HG02938 (cell line): ENCODE data around the gene CALD1.

Experiments used
- ATAC-seq: cut with Tn5 transposase; IDR thresholded peaks from one replicate; pipeline ENCODE4 v1.9.1; 2021; ENCODE audit warnings: mild to moderate bottlenecking, moderate library complexity; ENCODE audit not compliant: unreplicated experiment

CALD1 gene

DNA sequence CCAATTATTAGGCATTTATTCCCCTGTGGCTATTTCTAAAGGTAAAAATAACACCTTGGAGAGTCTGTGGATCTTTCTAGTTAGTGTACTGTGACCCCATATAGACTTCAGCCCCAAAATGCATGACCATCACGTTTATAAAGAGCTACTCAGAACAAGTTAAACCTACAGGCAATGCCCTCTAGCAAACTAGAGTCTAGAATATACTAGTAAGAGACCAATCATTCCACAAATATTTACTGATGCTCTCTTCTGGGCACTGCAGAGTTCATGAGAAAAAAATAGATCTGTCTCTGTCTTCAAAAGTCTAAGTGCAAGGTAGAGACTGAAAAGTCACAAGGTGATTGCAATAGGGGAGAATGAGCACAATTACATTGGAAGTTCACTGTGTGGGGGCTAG lies 20.5 kb upstream of the CALD1 start:
- ATAC-seq: no peak

DNA sequence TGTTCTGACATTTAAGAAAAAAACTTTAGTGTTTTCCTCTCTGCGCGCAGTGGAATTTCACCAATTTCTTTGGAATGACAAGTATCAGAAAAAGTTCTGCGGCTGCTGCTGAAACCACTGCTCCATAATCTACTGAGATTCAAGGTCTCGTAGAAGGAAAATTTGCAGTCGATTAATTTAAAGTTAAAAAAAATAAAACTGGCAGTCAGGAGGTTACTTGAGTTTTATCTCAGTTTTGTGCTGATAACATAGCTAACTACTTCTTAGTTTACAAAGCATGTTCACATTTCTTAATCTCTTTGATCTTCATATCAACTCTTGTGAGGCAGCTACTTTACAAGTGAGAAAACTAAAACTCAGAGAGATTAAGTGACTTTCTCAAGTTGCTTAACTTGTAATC lies 18.2 kb upstream of the CALD1 start:
- ATAC-seq: no peak

DNA sequence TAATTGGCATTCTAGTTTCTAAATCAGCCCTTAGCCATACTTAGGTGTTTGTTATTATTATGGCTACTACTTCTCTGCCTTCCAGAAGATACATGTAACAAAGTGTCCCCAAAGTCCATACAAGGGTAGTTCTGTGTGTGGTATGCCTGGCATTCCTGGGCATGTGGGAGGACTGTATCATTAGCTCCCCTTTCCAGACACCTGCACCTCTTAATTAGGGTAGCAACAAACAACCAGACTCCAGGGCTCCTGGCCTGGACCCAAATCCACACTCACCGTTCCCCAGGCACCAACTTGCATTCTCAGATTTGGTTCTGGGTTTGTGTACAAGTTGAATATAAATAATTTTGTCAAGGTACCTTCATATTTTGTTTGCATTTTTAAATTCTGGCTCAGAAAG lies 15.5 kb upstream of the CALD1 start:
- no peak for ATAC-seq

DNA sequence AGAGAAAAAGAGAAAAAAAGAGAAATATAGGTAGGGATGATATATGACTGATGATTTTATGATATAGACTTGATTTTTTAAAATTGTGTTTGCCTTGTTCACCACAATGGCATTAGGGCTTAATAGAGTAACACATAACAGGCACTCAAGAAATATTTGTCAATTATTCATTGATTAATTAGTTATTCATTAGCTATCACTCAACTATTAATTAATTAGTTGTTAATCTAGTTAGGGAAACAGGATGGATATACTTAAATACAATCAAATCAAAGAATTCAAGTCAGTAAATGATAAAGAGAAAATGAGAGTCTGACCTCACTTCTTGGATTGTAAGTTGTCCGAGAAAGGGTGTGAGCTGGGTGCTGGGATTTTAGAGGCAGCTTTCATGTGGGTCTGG lies 15.1 kb upstream of the CALD1 start:
- no peak for ATAC-seq

DNA sequence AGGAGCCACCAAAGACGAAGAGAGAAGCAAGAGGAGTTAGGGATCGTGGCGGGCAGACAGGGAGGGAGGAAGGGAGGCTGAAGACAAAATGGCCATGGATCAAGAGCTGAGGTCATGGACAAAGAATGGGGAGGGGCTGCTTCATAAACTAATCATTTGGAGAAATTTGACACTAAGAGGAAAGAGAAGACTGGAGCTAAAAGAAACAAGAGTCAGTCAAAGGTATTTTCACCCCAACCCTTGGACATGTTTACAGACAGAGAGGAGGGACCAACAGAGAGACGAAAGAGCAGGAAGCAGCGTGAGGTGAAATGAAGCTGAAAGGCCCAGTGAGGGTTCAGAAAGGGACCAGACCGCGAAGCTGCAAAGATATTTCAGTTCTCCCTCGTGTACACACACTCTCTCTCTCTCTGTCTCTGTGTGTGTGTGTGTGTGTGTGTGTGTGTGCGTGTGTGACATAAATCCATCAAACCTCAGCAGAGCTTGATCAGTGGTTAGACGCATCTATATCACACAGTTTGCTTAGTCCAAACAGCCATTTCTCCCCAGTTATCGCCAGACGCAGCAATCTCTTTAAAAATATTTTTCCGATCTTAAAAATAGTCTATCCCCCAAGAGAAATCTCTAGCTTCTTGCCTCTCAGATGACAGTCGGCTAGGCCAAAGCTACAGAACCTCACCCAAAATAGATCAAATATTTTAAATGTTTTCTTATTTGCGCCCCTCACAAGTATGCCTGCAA lies 12.5 kb upstream of the CALD1 start:
- peak; percentile 91 for ATAC-seq

DNA sequence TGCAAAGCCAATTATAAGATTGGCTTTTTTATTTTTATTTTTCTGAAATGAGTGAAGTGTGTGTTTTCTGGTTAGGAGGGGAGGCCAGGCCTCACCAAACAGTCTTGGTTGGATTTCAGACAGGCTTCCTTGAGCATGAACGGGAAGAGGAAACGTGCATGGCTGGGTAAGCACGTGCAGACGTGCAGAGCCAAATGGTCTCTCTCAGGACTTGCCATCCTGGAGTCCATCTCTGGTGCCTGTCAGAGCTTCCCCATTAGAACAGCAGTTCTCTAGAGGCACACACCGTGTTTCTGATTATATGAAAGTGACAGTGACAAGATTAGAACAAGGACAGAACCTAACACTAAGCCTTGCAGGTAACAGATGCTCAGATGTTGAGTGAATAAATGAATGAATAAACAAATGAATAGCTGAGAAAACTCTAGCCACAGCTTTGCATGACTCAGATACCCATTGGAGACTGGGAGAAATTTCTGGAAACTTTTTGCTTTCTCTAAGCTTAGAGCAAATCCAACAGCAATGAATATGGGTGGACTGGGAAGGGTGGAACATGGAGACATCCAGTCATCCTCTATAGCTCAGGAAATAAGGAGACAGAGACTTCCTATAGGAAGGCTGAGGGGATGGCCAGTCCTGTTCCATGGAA lies 11.8 kb upstream of the CALD1 start:
- no peak for ATAC-seq

DNA sequence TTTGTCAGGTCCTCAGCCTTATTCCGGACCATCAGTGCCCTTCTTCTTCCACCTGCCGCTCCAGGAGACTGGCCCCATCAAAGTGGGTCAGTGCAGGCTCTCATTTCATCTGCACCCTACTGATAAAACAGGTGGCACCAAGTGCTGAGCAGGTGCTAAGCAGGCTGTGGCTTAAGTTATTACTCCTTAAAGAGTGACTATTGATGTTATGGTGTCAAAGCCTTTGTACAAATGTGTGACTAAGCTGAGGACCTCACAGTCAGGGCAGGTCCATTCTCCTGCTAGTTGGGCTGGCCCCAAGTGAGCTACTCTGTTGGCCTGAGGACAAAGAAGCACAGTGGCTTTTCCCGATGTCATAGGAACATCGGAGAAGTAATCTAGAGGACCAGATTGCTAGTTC lies 11.2 kb upstream of the CALD1 start:
- no peak for ATAC-seq

DNA sequence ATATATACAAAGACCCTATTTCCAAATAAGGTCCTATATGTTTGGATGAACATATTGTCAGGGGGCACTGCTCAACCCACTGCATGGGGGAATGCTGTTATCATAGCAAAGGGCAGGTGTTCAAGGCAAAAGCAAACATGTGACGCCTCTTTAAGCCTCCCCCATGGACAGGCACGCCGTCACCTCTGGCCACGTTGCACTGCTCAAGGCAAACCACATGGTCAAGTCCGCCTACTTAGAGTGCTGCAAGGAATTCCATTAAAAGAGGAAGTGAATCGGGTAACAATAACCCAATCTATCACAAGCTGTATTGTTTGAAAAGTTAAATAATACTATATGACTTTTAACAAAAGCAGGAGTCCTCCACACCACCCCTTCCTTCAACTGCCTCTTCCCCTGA lies 8.8 kb upstream of the CALD1 start:
- ATAC-seq: no peak

DNA sequence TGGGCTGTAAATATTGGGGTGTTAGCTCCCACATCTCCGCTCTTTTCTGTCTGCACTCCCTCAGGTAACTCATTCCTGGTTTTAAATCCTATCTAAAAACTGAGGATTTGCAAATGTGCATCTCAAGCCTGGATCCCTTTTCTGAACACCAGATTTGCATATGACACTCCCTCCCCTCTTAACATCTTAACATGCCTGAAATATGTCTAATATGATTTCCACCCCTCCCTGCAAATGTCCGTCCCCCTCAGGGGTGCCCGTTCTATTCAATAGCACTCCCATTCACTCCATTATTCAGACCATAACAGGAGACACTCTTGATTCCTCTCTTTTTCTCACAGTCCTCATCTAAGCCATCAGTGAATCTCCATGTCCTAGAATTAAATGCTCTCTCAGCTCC lies 8.3 kb upstream of the CALD1 start:
- ATAC-seq: no peak

DNA sequence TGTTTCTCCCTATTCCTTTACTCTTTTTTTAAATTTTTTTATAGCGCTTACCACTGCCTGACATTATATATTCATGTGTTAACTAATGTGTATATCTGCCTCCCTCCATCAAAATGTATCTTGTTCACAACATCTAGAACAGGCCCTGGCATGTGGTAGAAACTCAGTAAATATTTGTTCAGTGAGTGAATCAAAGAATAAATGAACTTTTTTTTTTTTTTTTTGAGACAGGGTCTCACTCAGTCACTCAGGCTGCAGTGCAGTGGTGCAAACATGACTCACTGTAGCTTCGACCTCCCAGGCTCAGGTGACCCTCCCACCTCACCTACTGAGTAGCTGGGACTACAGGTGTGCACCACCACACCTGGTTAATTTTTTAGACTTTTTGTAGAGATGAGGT lies 7.5 kb upstream of the CALD1 start:
- no peak for ATAC-seq

DNA sequence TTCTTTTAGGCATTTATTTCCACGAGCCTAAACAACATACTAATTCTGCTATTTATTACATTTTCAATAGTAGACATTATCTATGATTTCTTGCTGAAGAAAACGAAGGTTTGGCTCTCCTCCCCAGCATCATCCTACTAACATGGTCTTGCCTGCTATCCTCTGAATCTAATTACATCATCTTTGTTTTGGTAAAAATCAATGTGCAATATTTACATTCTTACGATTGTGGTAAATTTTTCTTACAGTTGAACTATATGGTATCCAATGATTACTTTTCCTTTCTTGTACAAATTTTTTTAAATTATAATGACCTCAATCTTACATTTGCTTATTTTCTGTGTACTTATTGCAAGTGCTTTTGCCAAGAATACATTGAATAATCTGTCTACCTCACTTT lies 7.0 kb upstream of the CALD1 start:
- ATAC-seq: no peak

DNA sequence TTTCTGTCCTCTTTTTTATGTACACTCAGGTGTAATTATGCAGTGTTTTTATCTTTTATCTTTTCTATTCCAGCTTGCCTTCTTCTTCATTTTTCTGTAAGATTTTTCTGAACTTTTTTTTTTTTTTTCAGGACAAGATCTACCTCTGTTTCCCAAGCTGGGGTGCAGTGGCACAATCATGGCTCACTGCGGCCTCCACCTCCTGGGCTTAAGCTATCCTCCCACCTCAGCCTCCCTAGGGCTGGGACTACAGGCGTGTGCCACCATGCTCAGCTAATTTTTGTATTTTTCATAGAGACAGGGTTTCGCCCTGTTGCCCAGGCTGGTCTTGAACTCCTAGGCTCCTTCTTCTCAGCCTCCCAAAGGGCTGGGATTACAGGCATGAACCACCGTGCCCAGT lies 6.3 kb upstream of the CALD1 start:
- ATAC-seq: no peak

DNA sequence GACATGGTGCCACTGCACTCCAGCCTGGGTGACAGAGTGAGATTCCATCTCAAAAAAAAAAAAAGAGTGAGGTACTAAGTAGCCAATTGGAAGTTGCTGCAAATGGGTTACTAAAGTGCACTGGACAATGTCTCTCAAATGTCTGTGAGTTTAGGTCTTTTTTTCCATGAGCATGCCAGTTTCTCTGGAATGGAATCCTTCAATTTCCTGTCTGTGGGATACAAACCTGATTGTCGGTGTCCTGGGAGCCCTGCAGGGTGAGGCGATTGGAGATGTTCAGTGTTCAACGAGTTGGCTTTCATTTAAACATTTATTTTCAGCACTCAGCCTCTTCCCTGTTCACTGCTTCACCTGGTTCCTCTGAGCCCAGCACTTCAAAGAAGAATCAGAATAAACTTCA lies 5.3 kb upstream of the CALD1 start:
- no peak for ATAC-seq

DNA sequence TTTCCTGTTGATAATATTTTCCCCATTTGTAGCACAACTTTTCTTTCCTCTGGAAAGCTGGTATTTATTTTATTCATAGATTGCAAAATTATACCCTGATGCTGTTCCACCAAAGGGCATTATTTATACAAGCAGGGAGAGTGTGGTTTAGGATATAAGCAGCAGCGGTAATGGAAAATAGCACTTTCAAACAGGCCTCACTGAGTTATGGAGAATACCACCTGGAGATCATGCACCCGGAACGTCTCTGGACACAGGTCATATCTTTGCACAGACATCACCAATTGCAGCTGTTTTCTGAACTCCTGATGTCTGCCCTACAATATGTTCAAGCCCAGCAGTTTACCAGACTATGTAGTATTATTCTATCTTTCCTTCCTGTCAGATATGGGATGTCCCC lies 2.0 kb upstream of the CALD1 start:
- no peak for ATAC-seq

DNA sequence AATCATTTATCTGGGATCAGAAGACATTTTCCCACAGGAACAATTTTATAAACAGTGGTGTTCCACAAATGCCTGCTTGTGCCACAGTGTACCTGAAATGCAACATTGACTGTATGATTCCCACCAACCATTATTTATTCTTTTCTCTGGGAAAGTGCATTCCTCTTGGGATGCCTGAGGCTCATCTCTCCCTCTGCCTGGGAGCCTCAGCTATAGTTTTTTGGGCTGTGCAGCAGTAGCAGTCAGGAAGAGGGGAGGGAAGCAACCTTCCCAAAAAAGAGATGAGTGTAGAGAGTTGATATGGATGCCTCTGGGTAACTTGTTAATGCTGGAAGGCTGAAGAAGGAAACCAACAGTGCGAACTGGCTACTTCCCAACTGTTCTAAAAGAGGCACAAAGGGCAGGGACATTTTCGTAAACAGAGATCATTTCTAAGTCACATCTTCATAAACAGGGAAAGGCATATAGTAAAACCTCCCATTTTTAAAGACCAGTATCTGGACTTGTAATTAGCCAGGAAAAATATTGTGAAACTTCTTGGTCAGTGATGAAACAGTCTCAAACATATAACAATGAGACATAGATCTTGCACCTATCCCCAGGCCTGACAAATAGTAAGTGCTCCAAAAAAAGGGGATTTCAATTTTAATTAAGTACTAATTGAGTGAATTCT lies 1.4 kb upstream of the CALD1 start:
- no peak for ATAC-seq

DNA sequence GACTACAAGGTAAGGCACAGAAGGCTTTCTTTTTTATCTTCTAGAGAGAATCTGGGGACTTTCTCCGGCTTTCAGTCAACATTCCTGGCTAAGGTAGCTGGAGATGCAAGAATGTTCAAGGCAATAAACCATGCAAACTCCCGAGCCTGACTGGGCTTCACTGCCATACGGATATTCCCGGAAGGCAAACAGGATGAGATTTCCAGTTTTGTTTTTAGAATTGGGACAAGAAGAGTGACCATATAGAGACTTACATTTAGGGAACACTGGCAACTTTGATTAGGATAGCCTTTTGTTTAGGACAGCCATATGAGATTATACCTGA lies 269 bp downstream of the CALD1 start:
- no peak for ATAC-seq

DNA sequence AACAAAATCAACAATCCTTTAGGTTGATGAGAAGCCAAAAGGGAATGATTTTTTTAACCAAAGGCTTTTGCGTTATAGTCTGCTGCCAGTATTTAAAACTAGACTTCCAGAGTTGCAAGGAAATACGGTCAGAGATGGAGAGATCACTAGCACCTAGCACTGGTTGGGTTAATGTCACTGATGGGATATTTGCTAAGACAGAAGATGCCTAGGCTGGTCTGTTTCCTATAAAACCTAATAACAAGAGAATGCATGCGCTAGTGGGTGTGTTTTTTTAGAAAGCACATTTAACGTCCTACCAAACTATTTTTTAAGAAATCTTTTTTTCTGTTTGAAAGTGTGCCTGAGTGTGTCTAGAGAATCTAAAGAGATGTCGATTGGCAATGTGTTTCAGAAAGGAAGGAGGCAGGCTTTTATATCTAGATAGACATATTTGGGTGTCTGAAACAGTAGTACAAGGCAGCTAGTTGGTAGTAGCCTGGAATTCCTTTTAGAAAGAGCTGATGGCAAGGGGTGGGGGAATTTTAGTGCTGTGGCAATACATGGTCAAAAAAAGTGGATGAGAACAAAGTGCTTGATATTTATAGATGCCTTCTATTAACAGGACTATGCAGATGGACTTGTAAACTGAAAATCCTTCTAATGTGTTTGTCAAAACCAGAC lies 863 bp downstream of the CALD1 start:
- no peak for ATAC-seq

DNA sequence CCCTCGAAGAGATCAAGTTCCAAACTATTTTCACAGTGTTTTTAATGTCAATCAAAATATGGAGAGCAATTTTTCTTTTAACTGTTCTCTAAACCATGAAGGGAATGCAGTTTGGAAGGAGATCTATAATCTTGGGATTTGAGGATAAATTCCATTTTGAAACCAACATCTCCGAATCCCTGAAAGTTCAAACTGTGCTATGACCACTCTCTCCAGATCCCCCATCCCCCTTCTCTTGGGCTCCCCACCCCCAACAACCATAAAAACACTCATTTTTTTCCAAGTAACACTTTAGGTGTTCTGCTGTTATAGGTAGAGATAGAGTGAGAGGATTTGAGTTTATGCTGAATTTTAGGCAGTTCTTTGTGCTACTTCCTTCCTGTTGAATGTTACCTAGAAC lies 1.7 kb downstream of the CALD1 start:
- no peak for ATAC-seq

DNA sequence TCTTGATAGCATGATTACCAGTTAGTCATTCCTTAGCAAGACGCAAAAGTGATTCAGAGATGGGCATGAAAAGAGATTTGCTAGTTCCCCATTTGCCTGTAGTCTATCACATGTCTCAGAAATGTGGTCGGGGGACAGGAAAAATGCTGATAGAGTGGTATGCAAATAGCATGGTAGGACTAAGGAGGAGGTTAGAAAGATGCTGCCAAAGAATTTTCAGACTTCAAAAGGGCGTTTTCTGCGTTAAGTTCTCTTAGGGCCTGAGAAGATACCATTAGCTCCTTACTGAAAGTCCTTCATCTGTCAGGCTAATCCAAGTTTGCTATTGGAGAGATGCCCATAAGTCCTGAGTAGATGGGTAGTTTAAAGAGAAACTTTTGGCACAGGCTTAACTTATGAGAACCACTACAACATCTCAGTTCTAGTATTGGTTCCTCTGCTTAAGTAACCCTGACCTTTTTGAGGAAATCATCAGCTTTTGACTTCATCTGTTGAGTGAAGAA lies 2.7 kb downstream of the CALD1 start:
- ATAC-seq: peak; percentile 59

DNA sequence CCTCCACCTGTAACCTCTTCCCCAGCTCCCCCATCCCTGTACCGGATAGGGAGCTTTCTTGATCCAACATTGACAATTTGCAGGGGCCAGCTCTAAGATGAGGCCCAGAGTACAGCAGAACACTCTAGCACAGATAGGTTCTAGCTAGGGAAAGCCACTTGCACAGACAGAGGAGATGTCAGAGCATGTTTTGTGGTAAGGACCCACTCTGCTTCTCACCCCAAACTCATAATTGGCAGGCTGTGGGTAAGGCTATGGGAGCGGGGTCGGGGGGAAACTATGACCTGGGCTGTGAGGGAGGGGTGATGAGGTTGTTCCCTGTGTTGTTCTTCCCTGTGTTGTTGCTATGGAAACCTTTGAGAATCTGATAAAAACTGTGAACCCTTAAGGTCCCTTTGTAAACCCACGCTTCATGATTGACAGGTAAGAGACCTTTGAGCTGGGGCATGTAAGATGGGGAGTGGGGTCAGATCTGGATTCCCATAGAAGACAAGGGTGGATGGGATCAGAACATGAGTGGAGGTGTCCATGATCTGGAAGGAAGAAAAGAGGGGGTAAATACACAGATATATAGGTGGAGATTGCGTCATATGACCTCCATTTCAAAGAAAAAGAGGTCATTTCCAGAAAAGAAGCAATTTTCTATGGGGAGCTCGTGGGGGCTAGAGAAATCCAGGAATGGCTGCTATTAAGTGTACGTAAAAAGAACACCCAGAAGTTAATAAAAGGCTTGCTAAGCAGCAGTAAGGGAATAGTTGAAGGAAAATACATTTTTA lies 4.0 kb downstream of the CALD1 start:
- ATAC-seq: no peak
